GM23338 (cell line): ENCODE results near the gene CERS1. TPM values are rescaled to one million over a fixed set of nuclear protein-coding genes. Genes with fewer than 3 reads are reported as not detected.

Experiments used
- ATAC-seq: fragments of 200-7000 bp; cut with Tn5 transposase; 3 replicates; pipeline ENCODE4 v1.9.1; 2020
- DNase-seq: peaks from one replicate; pipeline ENCODE4 v3.0.0-alpha.2; 2015; ENCODE audit warnings: low spot score
- H2AFZ ChIP-seq: fragments of 200-600 bp; sonication (generic); 2 replicates; pipeline ENCODE4 v1.8.0; 2016; ENCODE audit warnings: antibody characterized with exemption, mild to moderate bottlenecking, moderate library complexity
- H3F3A ChIP-seq: fragments of 200-600 bp; sonication (generic); replicated peaks from 2 replicates; pipeline ENCODE4 v1.8.0; 2017; ENCODE audit warnings: antibody characterized with exemption, mixed run types, low read depth
- H3K27ac ChIP-seq: fragments of 200-600 bp; sonication (generic); 2 replicates; pipeline ENCODE4 v1.6.1; 2016; ENCODE audit warnings: low read depth
- H3K27me3 ChIP-seq: fragments of 200-600 bp; sonication (generic); 2 replicates; pipeline ENCODE4 v1.8.0; 2016; ENCODE audit warnings: mild to moderate bottlenecking, mixed run types, moderate library complexity; ENCODE audit not compliant: insufficient read depth
- H3K36me3 ChIP-seq: fragments of 200-600 bp; sonication (generic); 2 replicates; pipeline ENCODE4 v1.8.0; 2016; ENCODE audit warnings: mild to moderate bottlenecking; ENCODE audit not compliant: insufficient read depth
- H3K4me1 ChIP-seq: fragments of 200-600 bp; sonication (generic); 2 replicates; pipeline ENCODE4 v1.8.0; 2016; ENCODE audit warnings: mild to moderate bottlenecking, moderate library complexity; ENCODE audit not compliant: insufficient read depth
- H3K4me2 ChIP-seq: fragments of 200-600 bp; sonication (generic); 2 replicates; pipeline ENCODE4 v1.7.1; 2017; ENCODE audit warnings: mixed run types
- H3K4me3 ChIP-seq: fragments of 200-600 bp; sonication (generic); 2 replicates; pipeline ENCODE4 v1.6.1; 2016; ENCODE audit warnings: mixed run types
- H3K79me2 ChIP-seq: fragments of 200-600 bp; sonication (generic); replicated peaks from 2 replicates; pipeline ENCODE4 v1.8.0; 2017; ENCODE audit warnings: mild to moderate bottlenecking; ENCODE audit not compliant: insufficient read depth
- H3K9me2 ChIP-seq: fragments of 200-600 bp; sonication (generic); 2 replicates; pipeline ENCODE4 v1.8.0; 2017; ENCODE audit not compliant: insufficient read depth
- H4K20me1 ChIP-seq: fragments of 200-600 bp; sonication (generic); replicated peaks from 2 replicates; pipeline ENCODE4 v1.8.0; 2017; ENCODE audit warnings: mild to moderate bottlenecking; ENCODE audit not compliant: insufficient read depth
- H3K27ac Mint-ChIP-seq: 2 replicates; pipeline ENCODE4 v1.8.0; 2020; ENCODE audit warnings: inconsistent platforms, mild to moderate bottlenecking, moderate library complexity, mixed read lengths
- H3K27me3 Mint-ChIP-seq: 3 replicates; pipeline ENCODE4 v1.8.0; 2022; ENCODE audit warnings: low read depth, mild to moderate bottlenecking, moderate library complexity, mixed read lengths, inconsistent platforms; ENCODE audit not compliant: insufficient read depth, poor library complexity
- H3K36me3 Mint-ChIP-seq: 3 replicates; pipeline ENCODE4 v1.8.0; 2021; ENCODE audit warnings: low read depth, mild to moderate bottlenecking, inconsistent platforms, moderate library complexity, mixed read lengths
- H3K4me1 Mint-ChIP-seq: 3 replicates; pipeline ENCODE4 v1.8.0; 2020; ENCODE audit warnings: mild to moderate bottlenecking, inconsistent platforms, mixed read lengths
- H3K4me3 Mint-ChIP-seq: 3 replicates; pipeline ENCODE4 v1.8.0; 2021; ENCODE audit warnings: moderate library complexity, mild to moderate bottlenecking, inconsistent platforms, mixed read lengths
- H3K9me3 Mint-ChIP-seq: 3 replicates; pipeline ENCODE4 v1.8.0; 2020; ENCODE audit warnings: moderate library complexity, mild to moderate bottlenecking, inconsistent platforms, mixed read lengths
- CREB1 ChIP-seq: fragments of 250-450 bp; sonication (Bioruptor Pico); IDR thresholded peaks from 2 replicates; pipeline ENCODE4 v1.5.0; 2020; ENCODE audit warnings: low read depth, mild to moderate bottlenecking, moderate library complexity
- ETS1 ChIP-seq: IDR thresholded peaks from 2 replicates; pipeline ENCODE4 v1.6.1; 2016; ENCODE audit warnings: antibody characterized with exemption
- EZH2phosphoT487 ChIP-seq: fragments of 200-600 bp; sonication (generic); IDR thresholded peaks from one replicate; pipeline ENCODE4 v1.8.1; 2018; ENCODE audit warnings: antibody characterized with exemption; ENCODE audit not compliant: unreplicated experiment
- NANOG ChIP-seq: IDR thresholded peaks from 2 replicates; pipeline ENCODE4 v1.6.1; 2016; ENCODE audit warnings: antibody characterized with exemption, borderline replicate concordance
- POLR2AphosphoS5 ChIP-seq: IDR thresholded peaks from 2 replicates; pipeline ENCODE4 v1.6.1; 2016; ENCODE audit warnings: antibody characterized with exemption, low read depth
- REST ChIP-seq: IDR thresholded peaks from one replicate; pipeline ENCODE4 v1.6.1; 2018; ENCODE audit warnings: antibody characterized with exemption; ENCODE audit not compliant: unreplicated experiment
- STAT1 ChIP-seq: IDR thresholded peaks from one replicate; pipeline ENCODE4 v1.6.1; 2016; ENCODE audit warnings: antibody characterized with exemption; ENCODE audit not compliant: unreplicated experiment
- ZNF114 ChIP-seq: fragments of 250-450 bp; sonication (Bioruptor Pico); IDR thresholded peaks from 2 replicates; pipeline ENCODE4 v1.5.0; 2020; ENCODE audit warnings: mild to moderate bottlenecking, moderate library complexity
- ZNF331 ChIP-seq: fragments of 250-450 bp; sonication (Bioruptor Pico); IDR thresholded peaks from 2 replicates; pipeline ENCODE4 v1.5.0; 2020; ENCODE audit warnings: low read depth, mild to moderate bottlenecking, moderate library complexity
- polyA plus RNA-seq: library from polyadenylated mRNA; unstranded; fragments of >200 nt; fragmentation: Nextera tagmentation; extraction: Ambion mirVana; gene quantifications from 2 replicates; pipeline ENCODE4 v1.2.1, GENCODE V29; 2016
- total RNA-seq: library from RNA; depleted of rRNA; stranded (reverse); fragments of >200 nt; shearing (Covaris generic); gene quantifications from 2 replicates; pipeline ENCODE4 v1.2.3, GENCODE V29; 2014
- TF ChIP-seq, protein P1 (sequence below), 2 experiments: fragments of 200-600 bp in 1 of 2; sonication (generic) in 1 of 2; conservative IDR thresholded peaks; 2 replicates each; pipeline versions ENCODE4 v1.5.1 to v1.6.1; 2016 to 2017; ENCODE audit warnings: antibody characterized with exemption in 2 of 2, low read depth in 2 of 2, mild to moderate bottlenecking in 2 of 2, moderate library complexity in 1 of 2

CERS1 gene
- total and polyA plus RNA-seq, 2 experiments from 2014 or later = 11.1 to 12.2 TPM

DNA sequence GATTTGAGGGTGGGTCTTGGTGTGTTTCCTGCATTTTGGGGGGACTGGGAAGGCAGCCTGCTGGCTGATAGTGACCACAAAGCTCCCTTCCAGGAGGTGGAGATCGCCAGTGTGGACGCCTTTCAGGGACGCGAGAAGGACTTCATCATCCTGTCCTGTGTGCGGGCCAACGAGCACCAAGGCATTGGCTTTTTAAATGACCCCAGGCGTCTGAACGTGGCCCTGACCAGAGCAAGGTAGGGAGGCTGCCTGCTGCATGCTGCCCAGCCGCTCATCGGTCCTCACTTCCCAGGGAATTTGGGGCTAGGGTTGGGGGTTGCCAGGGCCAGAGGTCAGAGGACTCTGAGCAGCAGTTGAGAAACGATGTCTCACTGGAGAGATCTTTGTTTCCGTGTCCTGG is 34.0 kb downstream of the CERS1 start:
- peaks cover 20% of the 10 kb centered on the region for H3F3A ChIP-seq
- no peaks in the 10 kb centered on the region for H3K9me2 ChIP-seq
- Mint-ChIP-seq H3K9me3 (no peaks in the 10 kb centered on the region), H3K27ac (no peak overlapping the region), H3K4me3 (no peak overlapping the region), H3K4me1 (peaks cover 5% of the 10 kb centered on the region; the same call in 2 of the 3 replicates), H3K36me3 (peaks cover 68% of the 10 kb centered on the region), H3K27me3 (no peaks in the 10 kb centered on the region)
- no peaks in the 10 kb centered on the region for H3K79me2 ChIP-seq
- no peaks in the 10 kb centered on the region for H3K27me3 ChIP-seq
- H3K4me2 ChIP-seq = no peak overlapping the region
- DNase-seq (no peak), ATAC-seq (no peak)
- TF ChIP-seq ZNF114 (CRISPR knock-in tag) (no peak), ETS1 (no peak), NANOG (no peak), EZH2phosphoT487 (no peak), POLR2AphosphoS5 (no peak), ZNF331 (CRISPR knock-in tag) (no peak), CREB1 (CRISPR knock-in tag) (no peak), REST (no peak)
- TF ChIP-seq, protein P1, sequence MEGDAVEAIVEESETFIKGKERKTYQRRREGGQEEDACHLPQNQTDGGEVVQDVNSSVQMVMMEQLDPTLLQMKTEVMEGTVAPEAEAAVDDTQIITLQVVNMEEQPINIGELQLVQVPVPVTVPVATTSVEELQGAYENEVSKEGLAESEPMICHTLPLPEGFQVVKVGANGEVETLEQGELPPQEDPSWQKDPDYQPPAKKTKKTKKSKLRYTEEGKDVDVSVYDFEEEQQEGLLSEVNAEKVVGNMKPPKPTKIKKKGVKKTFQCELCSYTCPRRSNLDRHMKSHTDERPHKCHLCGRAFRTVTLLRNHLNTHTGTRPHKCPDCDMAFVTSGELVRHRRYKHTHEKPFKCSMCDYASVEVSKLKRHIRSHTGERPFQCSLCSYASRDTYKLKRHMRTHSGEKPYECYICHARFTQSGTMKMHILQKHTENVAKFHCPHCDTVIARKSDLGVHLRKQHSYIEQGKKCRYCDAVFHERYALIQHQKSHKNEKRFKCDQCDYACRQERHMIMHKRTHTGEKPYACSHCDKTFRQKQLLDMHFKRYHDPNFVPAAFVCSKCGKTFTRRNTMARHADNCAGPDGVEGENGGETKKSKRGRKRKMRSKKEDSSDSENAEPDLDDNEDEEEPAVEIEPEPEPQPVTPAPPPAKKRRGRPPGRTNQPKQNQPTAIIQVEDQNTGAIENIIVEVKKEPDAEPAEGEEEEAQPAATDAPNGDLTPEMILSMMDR (conservative IDR thresholded peaks at IDR 0.05; ENCODE audit: low read depth in 2 of 2) = no peak
- H3K27ac ChIP-seq = no peak overlapping the region
- H3K36me3 ChIP-seq = peaks cover 38% of the 10 kb centered on the region; the same call in 1 of the 2 replicates
- no peak overlapping the region for H3K4me3 ChIP-seq
- peaks cover 14% of the 10 kb centered on the region for H4K20me1 ChIP-seq
- H3K4me1 ChIP-seq = no peaks in the 10 kb centered on the region; the same call in 1 of the 2 replicates
- no peak overlapping the region for H2AFZ ChIP-seq

- H3K36me3 ChIP-seq = peaks cover 38% of the 10 kb centered on the region; the same call in 1 of the 2 replicates
- no peak for TF ChIP-seq STAT1
- no peak for TF ChIP-seq ZNF114 (CRISPR knock-in tag)
- no peak for TF ChIP-seq CREB1 (CRISPR knock-in tag)
- TF ChIP-seq ZNF331 (CRISPR knock-in tag) = no peak
- no peak for TF ChIP-seq EZH2phosphoT487
- TF ChIP-seq REST = no peak
These were observed 34.7 kb downstream of the CERS1 start for GRCh38 chr19:18861235-18861634.

More at GRCh38 chr19:18861235-18861634, 34.7 kb downstream of the CERS1 start:
- Histone ChIP-seq H3K9me2 (no peaks in the 10 kb centered on the region), H4K20me1 (peaks cover 12% of the 10 kb centered on the region), H3K4me1 (no peaks in the 10 kb centered on the region), H3F3A (peaks cover 17% of the 10 kb centered on the region), H2AFZ (no peak overlapping the region), H3K79me2 (no peaks in the 10 kb centered on the region), H3K27ac (no peak overlapping the region), H3K4me3 (no peak overlapping the region), H3K27me3 (no peaks in the 10 kb centered on the region), H3K4me2 (no peak overlapping the region)
- Mint-ChIP-seq H3K27me3 (no peaks in the 10 kb centered on the region), H3K27ac (no peak overlapping the region), H3K4me3 (no peak overlapping the region), H3K36me3 (peaks cover 73% of the 10 kb centered on the region), H3K4me1 (peaks cover 2% of the 10 kb centered on the region; the same call in 1 of the 3 replicates), H3K9me3 (no peaks in the 10 kb centered on the region)
- ATAC-seq (no peak), DNase-seq (no peak)
